GM21390 (cell line): ENCODE results near the gene ANKRA2.

Source experiments
- ATAC-seq: cut with Tn5 transposase; IDR thresholded peaks from one replicate; pipeline ENCODE4 v1.9.1; 2021; ENCODE audit not compliant: unreplicated experiment

ANKRA2 gene

DNA sequence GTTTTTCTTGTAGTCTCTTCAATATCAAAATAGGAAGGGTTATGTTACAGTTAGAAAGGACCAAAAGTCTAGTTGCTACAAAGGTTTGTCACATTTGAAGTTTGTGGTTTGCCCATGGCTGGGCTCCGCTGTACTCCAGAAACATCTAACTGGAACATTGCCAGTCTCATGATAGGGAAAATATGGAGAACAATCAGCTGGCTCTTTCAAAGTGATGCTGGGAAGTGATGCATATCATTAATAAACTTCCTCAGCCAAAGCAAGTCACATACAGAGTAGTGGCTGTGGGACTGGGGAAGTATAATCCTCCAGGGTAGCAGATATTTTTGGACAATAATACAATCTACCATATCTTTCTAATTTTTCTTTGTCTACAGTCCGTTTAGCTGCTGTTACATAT lies 58.4 kb downstream of the ANKRA2 start:
- ATAC-seq = no peak

DNA sequence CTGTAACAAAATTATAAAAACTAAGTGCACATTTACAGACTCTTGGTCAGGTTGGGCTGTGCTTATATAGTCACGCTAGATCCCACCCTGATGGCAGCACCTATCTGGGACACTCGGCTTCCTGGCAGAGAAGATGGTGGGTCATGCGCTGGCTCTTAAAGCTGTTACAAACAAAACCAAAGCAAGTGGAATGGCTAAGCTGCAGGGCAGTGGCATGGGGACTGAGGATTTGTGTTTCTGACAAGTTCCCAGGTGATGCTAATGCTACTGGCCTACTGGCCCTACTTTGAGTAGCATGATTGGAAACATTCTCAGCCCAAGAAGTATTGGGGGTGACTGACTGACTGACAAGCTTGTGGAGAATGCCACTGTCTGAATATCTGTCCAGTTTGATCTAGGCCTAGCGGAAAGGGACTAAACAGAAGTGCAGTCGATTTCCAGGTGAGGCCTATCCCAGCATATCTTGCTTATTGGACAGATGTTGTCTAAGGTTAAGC lies 58.9 kb downstream of the ANKRA2 start:
- no peak for ATAC-seq
